GM12878 (cell line): Measurements from ENCODE around the gene PSMB3.

ENCODE experiments used
- CBFB ChIP-seq: IDR thresholded peaks from 2 replicates; pipeline ENCODE4 v1.6.1; 2016; ENCODE audit warnings: antibody characterized with exemption, low read depth
- GABPA ChIP-seq: IDR thresholded peaks from 2 replicates; pipeline ENCODE4 v1.6.1; 2014; ENCODE audit warnings: antibody characterized with exemption, low read depth, mild to moderate bottlenecking, inconsistent platforms
- PBX3 ChIP-seq: IDR thresholded peaks from 2 replicates; pipeline ENCODE4 v1.6.1; 2011; ENCODE audit warnings: mild to moderate bottlenecking, low read depth, low read length, moderate library complexity; ENCODE audit not compliant: insufficient replicate concordance
- POLR2A ChIP-seq: IDR thresholded peaks from 2 replicates; pipeline ENCODE4 v1.6.1; 2011; ENCODE audit warnings: low read depth, mild to moderate bottlenecking, low read length
- POLR2AphosphoS5 ChIP-seq: IDR thresholded peaks from 2 replicates; pipeline ENCODE4 v1.6.1; 2011; ENCODE audit warnings: mild to moderate bottlenecking, low read length, inconsistent platforms
- ZNF384 ChIP-seq: IDR thresholded peaks from 2 replicates; pipeline ENCODE4 v1.6.1; 2012; ENCODE audit warnings: low read depth, mild to moderate bottlenecking, low read length, improper control_type of control experiment, borderline replicate concordance
- TF ChIP-seq, protein P1 (sequence below): fragments of 450-650 bp; IDR thresholded peaks from 2 replicates; pipeline ENCODE4 v1.6.1; 2017; ENCODE audit warnings: mild to moderate bottlenecking, low read depth, inconsistent platforms; ENCODE audit not compliant: poor library complexity, severe bottlenecking
- TF ChIP-seq, protein P2 (sequence below), 3 experiments: IDR thresholded peaks in 2 of 3; conservative IDR thresholded peaks in 1 of 3; 2 replicates each; pipeline ENCODE4 v1.5.1; 2011; ENCODE audit warnings: low read depth in 3 of 3, low read length in 3 of 3, mild to moderate bottlenecking in 3 of 3, control low read depth in 2 of 3, moderate library complexity in 2 of 3, inconsistent platforms in 1 of 3, mixed read lengths in 1 of 3; ENCODE audit not compliant: control insufficient read depth in 2 of 3, insufficient read depth in 1 of 3; ENCODE audit errors: extremely low read depth in 1 of 3
- TF ChIP-seq, protein P3 (sequence below): fragments of 450-650 bp; formaldehyde crosslinking; IDR thresholded peaks from 2 replicates; pipeline ENCODE4 v1.4.0; 2020; ENCODE audit warnings: mild to moderate bottlenecking, moderate library complexity

DNA sequence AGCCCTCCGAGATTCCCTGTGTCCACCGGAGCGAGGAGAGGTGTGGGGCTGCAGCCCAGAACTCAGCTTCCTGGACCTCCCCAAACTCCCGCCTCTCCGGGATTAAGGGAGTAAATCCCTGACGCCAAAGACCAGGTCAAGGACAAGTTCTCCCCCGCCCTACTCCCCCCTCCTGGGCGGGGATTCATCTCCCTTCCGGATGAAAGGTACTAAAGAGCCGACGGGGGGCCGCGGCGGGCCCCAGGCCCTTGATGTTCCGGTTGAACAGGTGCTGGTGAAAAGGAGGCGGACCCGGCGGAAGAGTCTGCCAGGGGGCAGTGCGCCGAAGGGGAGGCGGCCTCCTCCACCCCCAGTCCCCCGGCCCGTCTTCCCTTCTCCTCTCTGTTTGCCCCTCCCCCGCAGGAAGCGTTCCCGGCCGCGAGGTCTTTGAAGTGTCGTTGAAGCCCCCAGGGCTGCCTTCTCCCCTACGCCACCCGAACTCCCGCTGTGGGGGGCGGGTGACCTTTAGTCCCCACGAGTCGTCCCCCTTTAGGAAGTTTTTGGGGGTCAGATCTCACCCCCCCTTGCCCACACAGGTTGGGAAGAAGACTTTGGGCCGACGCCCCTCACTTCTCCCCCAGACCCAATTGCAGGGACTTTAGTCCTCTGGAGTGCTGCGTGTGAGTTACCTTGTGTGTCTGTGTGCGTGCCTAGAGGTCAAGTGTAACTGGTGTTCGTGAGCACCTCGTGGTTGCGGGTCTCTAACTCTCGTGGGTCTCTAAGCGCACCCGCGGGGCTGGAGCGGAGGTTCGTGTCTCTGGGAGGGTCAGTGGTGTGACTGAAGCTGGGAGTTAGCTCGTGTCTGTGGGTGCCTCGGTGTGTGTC lies 48.6 kb upstream of the PSMB3 start:
- TF ChIP-seq GABPA, result 0 out of 2 replicates have a peak, but pooled peaks have one; percentile 63
- TF ChIP-seq, protein P1, sequence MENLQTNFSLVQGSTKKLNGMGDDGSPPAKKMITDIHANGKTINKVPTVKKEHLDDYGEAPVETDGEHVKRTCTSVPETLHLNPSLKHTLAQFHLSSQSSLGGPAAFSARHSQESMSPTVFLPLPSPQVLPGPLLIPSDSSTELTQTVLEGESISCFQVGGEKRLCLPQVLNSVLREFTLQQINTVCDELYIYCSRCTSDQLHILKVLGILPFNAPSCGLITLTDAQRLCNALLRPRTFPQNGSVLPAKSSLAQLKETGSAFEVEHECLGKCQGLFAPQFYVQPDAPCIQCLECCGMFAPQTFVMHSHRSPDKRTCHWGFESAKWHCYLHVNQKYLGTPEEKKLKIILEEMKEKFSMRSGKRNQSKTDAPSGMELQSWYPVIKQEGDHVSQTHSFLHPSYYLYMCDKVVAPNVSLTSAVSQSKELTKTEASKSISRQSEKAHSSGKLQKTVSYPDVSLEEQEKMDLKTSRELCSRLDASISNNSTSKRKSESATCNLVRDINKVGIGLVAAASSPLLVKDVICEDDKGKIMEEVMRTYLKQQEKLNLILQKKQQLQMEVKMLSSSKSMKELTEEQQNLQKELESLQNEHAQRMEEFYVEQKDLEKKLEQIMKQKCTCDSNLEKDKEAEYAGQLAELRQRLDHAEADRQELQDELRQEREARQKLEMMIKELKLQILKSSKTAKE, result peak; percentile 34
- TF ChIP-seq, protein P2, sequence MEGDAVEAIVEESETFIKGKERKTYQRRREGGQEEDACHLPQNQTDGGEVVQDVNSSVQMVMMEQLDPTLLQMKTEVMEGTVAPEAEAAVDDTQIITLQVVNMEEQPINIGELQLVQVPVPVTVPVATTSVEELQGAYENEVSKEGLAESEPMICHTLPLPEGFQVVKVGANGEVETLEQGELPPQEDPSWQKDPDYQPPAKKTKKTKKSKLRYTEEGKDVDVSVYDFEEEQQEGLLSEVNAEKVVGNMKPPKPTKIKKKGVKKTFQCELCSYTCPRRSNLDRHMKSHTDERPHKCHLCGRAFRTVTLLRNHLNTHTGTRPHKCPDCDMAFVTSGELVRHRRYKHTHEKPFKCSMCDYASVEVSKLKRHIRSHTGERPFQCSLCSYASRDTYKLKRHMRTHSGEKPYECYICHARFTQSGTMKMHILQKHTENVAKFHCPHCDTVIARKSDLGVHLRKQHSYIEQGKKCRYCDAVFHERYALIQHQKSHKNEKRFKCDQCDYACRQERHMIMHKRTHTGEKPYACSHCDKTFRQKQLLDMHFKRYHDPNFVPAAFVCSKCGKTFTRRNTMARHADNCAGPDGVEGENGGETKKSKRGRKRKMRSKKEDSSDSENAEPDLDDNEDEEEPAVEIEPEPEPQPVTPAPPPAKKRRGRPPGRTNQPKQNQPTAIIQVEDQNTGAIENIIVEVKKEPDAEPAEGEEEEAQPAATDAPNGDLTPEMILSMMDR (IDR thresholded peaks at IDR 0.05 in 2 of 3, conservative IDR thresholded peaks at IDR 0.05 in 1 of 3; ENCODE audit: control insufficient read depth in 2 of 3, extremely low read depth in 1 of 3, insufficient read depth in 1 of 3, low read depth in 3 of 3, low read length in 3 of 3), result no peak
- peak; percentile 77 for TF ChIP-seq POLR2A
- no peak for TF ChIP-seq PBX3
- TF ChIP-seq ZNF384, result no peak
- TF ChIP-seq POLR2AphosphoS5, result peak; percentile 81
- TF ChIP-seq, protein P3, sequence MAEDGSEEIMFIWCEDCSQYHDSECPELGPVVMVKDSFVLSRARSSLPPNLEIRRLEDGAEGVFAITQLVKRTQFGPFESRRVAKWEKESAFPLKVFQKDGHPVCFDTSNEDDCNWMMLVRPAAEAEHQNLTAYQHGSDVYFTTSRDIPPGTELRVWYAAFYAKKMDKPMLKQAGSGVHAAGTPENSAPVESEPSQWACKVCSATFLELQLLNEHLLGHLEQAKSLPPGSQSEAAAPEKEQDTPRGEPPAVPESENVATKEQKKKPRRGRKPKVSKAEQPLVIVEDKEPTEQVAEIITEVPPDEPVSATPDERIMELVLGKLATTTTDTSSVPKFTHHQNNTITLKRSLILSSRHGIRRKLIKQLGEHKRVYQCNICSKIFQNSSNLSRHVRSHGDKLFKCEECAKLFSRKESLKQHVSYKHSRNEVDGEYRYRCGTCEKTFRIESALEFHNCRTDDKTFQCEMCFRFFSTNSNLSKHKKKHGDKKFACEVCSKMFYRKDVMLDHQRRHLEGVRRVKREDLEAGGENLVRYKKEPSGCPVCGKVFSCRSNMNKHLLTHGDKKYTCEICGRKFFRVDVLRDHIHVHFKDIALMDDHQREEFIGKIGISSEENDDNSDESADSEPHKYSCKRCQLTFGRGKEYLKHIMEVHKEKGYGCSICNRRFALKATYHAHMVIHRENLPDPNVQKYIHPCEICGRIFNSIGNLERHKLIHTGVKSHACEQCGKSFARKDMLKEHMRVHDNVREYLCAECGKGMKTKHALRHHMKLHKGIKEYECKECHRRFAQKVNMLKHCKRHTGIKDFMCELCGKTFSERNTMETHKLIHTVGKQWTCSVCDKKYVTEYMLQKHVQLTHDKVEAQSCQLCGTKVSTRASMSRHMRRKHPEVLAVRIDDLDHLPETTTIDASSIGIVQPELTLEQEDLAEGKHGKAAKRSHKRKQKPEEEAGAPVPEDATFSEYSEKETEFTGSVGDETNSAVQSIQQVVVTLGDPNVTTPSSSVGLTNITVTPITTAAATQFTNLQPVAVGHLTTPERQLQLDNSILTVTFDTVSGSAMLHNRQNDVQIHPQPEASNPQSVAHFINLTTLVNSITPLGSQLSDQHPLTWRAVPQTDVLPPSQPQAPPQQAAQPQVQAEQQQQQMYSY (CRISPR knock-in tag), result no peak
- TF ChIP-seq CBFB, result peak; percentile 20; the same call in 1 of the 2 replicates
